GM12878 (cell line): ENCODE measurements around the gene CLK1. TPM values are rescaled to one million over a fixed set of nuclear protein-coding genes. Genes with fewer than 3 reads are reported as not detected.

Experiments
- ATAC-seq: fragments of 200-7000 bp; cut with Tn5 transposase; 3 replicates; pipeline ENCODE4 v1.9.1; 2020; ENCODE audit warnings: mild to moderate bottlenecking, moderate library complexity
- BruUV-seq: library from RNA; stranded (reverse); fragments of 400-500 nt; replicated peaks from 2 replicates; lab custom pipeline; 2021; lab: Mats Ljungman, UMichigan
- CTCF ChIA-PET: fragments of 300-600 bp; sonication (Branson Sonifier 250); formaldehyde crosslinking; extraction: SDS; loops from one replicate; lab custom pipeline; 2021; ENCODE audit warnings: inconsistent platforms; lab: Yijun Ruan, JAX
- POLR2A ChIA-PET: fragments of 350-600 bp; formaldehyde crosslinking; extraction: SDS; loops from one replicate; lab custom pipeline; 2021; ENCODE audit warnings: inconsistent platforms; lab: Charles Lee
- RAD21 ChIA-PET: fragments of 300-600 bp; sonication (Branson Sonifier 250); formaldehyde crosslinking; loops from one replicate; lab custom pipeline; 2023; ENCODE audit warnings: antibody characterized with exemption; ENCODE audit not compliant: unreplicated experiment; lab: Charles Lee
- SMC1A ChIA-PET: fragments of 300-600 bp; sonication (Branson Sonifier 250); formaldehyde crosslinking; loops from one replicate; lab custom pipeline; 2023; ENCODE audit not compliant: unreplicated experiment, uncharacterized antibody; lab: Charles Lee
- DNase-seq: peaks from one replicate; pipeline ENCODE4 v3.0.0-alpha.2; 2011; ENCODE audit warnings: low read depth, low spot score
- FAIRE-seq: peaks from 3 replicates; lab custom pipeline; 2011; peaks lifted over from hg19 to GRCh38; lab: Jason Lieb, UNC
- H2AFZ ChIP-seq: 2 replicates; pipeline ENCODE4 v1.6.0; 2011; ENCODE audit warnings: low read depth, low read length, control low read depth; ENCODE audit not compliant: control insufficient read depth
- H3K27ac ChIP-seq: 2 replicates; pipeline ENCODE4 v1.5.1; 2011; ENCODE audit warnings: control low read depth; ENCODE audit not compliant: control insufficient read depth, insufficient read depth
- H3K27me3 ChIP-seq, 2 experiments: replicated peaks in 1 of 2; 2 replicates each; pipeline versions ENCODE4 v1.6.0 to v1.6.1; 2011; ENCODE audit warnings: low read length in 1 of 2; ENCODE audit not compliant: control insufficient read depth in 2 of 2, insufficient read depth in 2 of 2
- H3K36me3 ChIP-seq, 2 experiments: 2 replicates each; pipeline ENCODE4 v1.5.1; 2011; ENCODE audit warnings: low read length in 1 of 2; ENCODE audit not compliant: control insufficient read depth in 2 of 2, insufficient read depth in 2 of 2
- H3K4me1 ChIP-seq: 2 replicates; pipeline ENCODE4 v1.6.1; 2011; ENCODE audit warnings: mild to moderate bottlenecking, low read length, moderate library complexity, mixed read lengths; ENCODE audit not compliant: control insufficient read depth, insufficient read depth
- H3K4me2 ChIP-seq: 2 replicates; pipeline ENCODE4 v1.6.0; 2011; ENCODE audit warnings: control low read depth; ENCODE audit not compliant: control insufficient read depth, insufficient read depth
- H3K4me3 ChIP-seq: fragments of 200-600 bp; sonication (generic); 2 replicates; pipeline ENCODE4 v1.5.1; 2016
- H3K79me2 ChIP-seq: 2 replicates; pipeline ENCODE4 v1.6.0; 2011; ENCODE audit warnings: low read length; ENCODE audit not compliant: control insufficient read depth, insufficient read depth
- H3K9ac ChIP-seq: 2 replicates; pipeline ENCODE4 v1.8.0; 2011; ENCODE audit warnings: low read length, control low read depth, mixed read lengths; ENCODE audit not compliant: control insufficient read depth, insufficient read depth
- H3K9me3 ChIP-seq: replicated peaks from 3 replicates; pipeline ENCODE4 v1.5.1; 2011; ENCODE audit warnings: mild to moderate bottlenecking, low read length; ENCODE audit not compliant: control insufficient read depth, insufficient read depth
- H4K20me1 ChIP-seq: 2 replicates; pipeline ENCODE4 v1.6.0; 2011; ENCODE audit not compliant: control insufficient read depth, insufficient read depth
- ATF3 ChIP-seq: IDR thresholded peaks from 2 replicates; pipeline ENCODE4 v1.6.1; 2011; ENCODE audit warnings: low read depth, mild to moderate bottlenecking, low read length, moderate library complexity, borderline replicate concordance; ENCODE audit errors: extremely low read depth
- BCL11A ChIP-seq: IDR thresholded peaks from 2 replicates; pipeline ENCODE4 v1.6.1; 2011; ENCODE audit warnings: low read depth, low read length
- BCL3 ChIP-seq: IDR thresholded peaks from 2 replicates; pipeline ENCODE4 v1.6.1; 2011; ENCODE audit warnings: borderline replicate concordance, low read depth, mild to moderate bottlenecking, moderate library complexity, low read length; ENCODE audit not compliant: insufficient read depth, poor library complexity, severe bottlenecking
- CREM ChIP-seq: IDR thresholded peaks from 2 replicates; pipeline ENCODE4 v1.6.1; 2014; ENCODE audit warnings: antibody characterized with exemption, low read depth
- ETV6 ChIP-seq, 2 experiments: fragments of 450-650 bp in 1 of 2; IDR thresholded peaks in 1 of 2; conservative IDR thresholded peaks in 1 of 2; 2 replicates each; pipeline ENCODE4 v1.6.1; 2014; ENCODE audit warnings: antibody characterized with exemption in 1 of 2, borderline replicate concordance in 1 of 2, low read depth in 1 of 2, mild to moderate bottlenecking in 1 of 2, moderate library complexity in 1 of 2
- GABPA ChIP-seq: IDR thresholded peaks from 2 replicates; pipeline ENCODE4 v1.6.1; 2014; ENCODE audit warnings: antibody characterized with exemption, low read depth, mild to moderate bottlenecking, inconsistent platforms
- MEF2B ChIP-seq: fragments of 450-650 bp; IDR thresholded peaks from 2 replicates; pipeline ENCODE4 v1.6.1; 2018; ENCODE audit warnings: mild to moderate bottlenecking, moderate library complexity; ENCODE audit not compliant: partially characterized antibody, poor library complexity, severe bottlenecking
- MTA3 ChIP-seq: IDR thresholded peaks from 2 replicates; pipeline ENCODE4 v1.6.1; 2012; ENCODE audit warnings: low read length, inconsistent platforms, borderline replicate concordance
- PAX8 ChIP-seq: fragments of 450-650 bp; IDR thresholded peaks from 2 replicates; pipeline ENCODE4 v1.6.1; 2017; ENCODE audit warnings: mild to moderate bottlenecking, moderate library complexity
- POLR2A ChIP-seq: IDR thresholded peaks from 2 replicates; pipeline ENCODE4 v1.6.1; 2011; ENCODE audit warnings: low read depth, mild to moderate bottlenecking, low read length
- SUPT20H ChIP-seq: IDR thresholded peaks from 2 replicates; pipeline ENCODE4 v1.6.1; 2011; ENCODE audit warnings: low read depth, mild to moderate bottlenecking, low read length, moderate library complexity, borderline replicate concordance; ENCODE audit not compliant: control insufficient read depth
- TAF1 ChIP-seq: IDR thresholded peaks from 2 replicates; pipeline ENCODE4 v1.6.1; 2011; ENCODE audit warnings: mild to moderate bottlenecking, low read depth, low read length, borderline replicate concordance
- TARDBP ChIP-seq: IDR thresholded peaks from 2 replicates; pipeline ENCODE4 v1.6.1; 2016; ENCODE audit warnings: borderline replicate concordance
- TBL1XR1 ChIP-seq: IDR thresholded peaks from 2 replicates; pipeline ENCODE4 v1.6.1; 2012; ENCODE audit warnings: low read depth, low read length, improper control_type of control experiment
- ZBTB11 ChIP-seq: fragments of 450-650 bp; formaldehyde crosslinking; IDR thresholded peaks from 2 replicates; pipeline ENCODE4 v1.5.0; 2022; ENCODE audit warnings: mild to moderate bottlenecking, missing genetic modification characterization
- WGBS: methylation state at CpG from one replicate; pipeline ENCODE4 v1.1.6; 2016; ENCODE audit warnings: low lambda C conversion rate; ENCODE audit not compliant: insufficient replicate concordance, insufficient coverage; ENCODE audit errors: missing lambda C conversion rate; 5-methylcytosine and 5-hydroxymethylcytosine counted together
- in situ Hi-C: fragments of 300-500 bp; cut with MboI; formaldehyde crosslinking; loops from 9 replicates; pipeline ENCODE4 v1.14.3; 2018; ENCODE audit warnings: mixed read lengths
- intact Hi-C: fragments of 100-400 bp; cut with micrococcal nuclease; formaldehyde crosslinking; loops from one replicate; pipeline ENCODE4 v1.14.2; 2022; ENCODE audit not compliant: unreplicated experiment
- polyA plus RNA-seq, 11 experiments: library from polyadenylated mRNA; depleted of rRNA in 4 of 11; unstranded in 6 of 11; stranded (reverse) in 5 of 11; fragments of >200 nt; fragmentation: Nextera tagmentation in 4 of 11; fragmentation: Illumina TruSeq in 1 of 11; extraction: Ambion mirVana in 4 of 11; extraction: Trizol in 1 of 11; gene quantifications; 1 replicate in 1 of 11; 2 replicates in 10 of 11; pipeline versions ENCODE4 v1.2.1 to v1.2.3, GENCODE V29; 2011 to 2016; ENCODE audit warnings: inconsistent platforms in 2 of 11, missing spikeins in 2 of 11, low read depth in 1 of 11
- total RNA-seq, 4 experiments: library from RNA; depleted of rRNA in 3 of 4; stranded (reverse); fragments of >200 nt in 3 of 4; fragmentation: Illumina TruSeq in 1 of 4; extraction: Trizol in 1 of 4; gene quantifications; 2 replicates each; pipeline versions ENCODE4 v1.2.1 to v1.2.3, GENCODE V29; 2013 to 2021

CLK1 gene
- total and polyA plus RNA-seq, 10 of the 15 experiments (the other 5 are each of a cell fraction or from before 2014, with no cell fraction given): 61.2 to 221 (median 80.1) TPM

- no peaks in the 10 kb centered on the region for H3K36me3 ChIP-seq
- H3K27me3 ChIP-seq: no peaks in the 10 kb centered on the region
- H3K4me2 ChIP-seq: no peak overlapping the region
- ChIA-PET CTCF (interaction anchor here (1.1 kb wide), 1 partner anchor 18 kb away, joined by 3 read pairs; no protein-coding TSS in a partner anchor), SMC1A (no interaction called here), RAD21 (interaction anchor here (1.3 kb wide), 1 partner anchor 224 kb away, joined by 3 read pairs; no protein-coding TSS in a partner anchor), POLR2A (no interaction called here)
- H3K4me1 ChIP-seq: no peaks in the 10 kb centered on the region
- 56% methylated on average over 10 of the region's 10 CpGs for WGBS
- H3K9ac ChIP-seq: no peak overlapping the region
- in situ Hi-C loops: no loop called here
- H3K4me3 ChIP-seq: no peak overlapping the region
- ATAC-seq (no peak), DNase-seq (no peak), FAIRE-seq (no peak)
- H2AFZ ChIP-seq: no peak overlapping the region
- BruUV-seq: no TSS peak
- H3K27ac ChIP-seq: no peak overlapping the region
- intact Hi-C loops: no loop called here
- TF ChIP-seq ATF3 (no peak), TAF1 (no peak), BCL11A (no peak), SUPT20H (no peak), MTA3 (no peak), POLR2A (no peak), TARDBP (no peak), MEF2B (no peak), ETV6 (conservative IDR thresholded peaks at IDR 0.05 in 1 of 2, IDR thresholded peaks at IDR 0.05 in 1 of 2; ENCODE audit: borderline replicate concordance in 1 of 2, low read depth in 1 of 2) (no peak), PAX8 (no peak), TBL1XR1 (no peak), ZBTB11 (CRISPR knock-in tag) (no peak), CREM (no peak), GABPA (no peak), BCL3 (no peak)
- H3K79me2 ChIP-seq: no peaks in the 10 kb centered on the region
- no peaks in the 10 kb centered on the region for H3K9me3 ChIP-seq
- H4K20me1 ChIP-seq: no peaks in the 10 kb centered on the region
Observed at GRCh38 chr2:200845669-200846325, 18.7 kb downstream of the CLK1 start.
